Transverse colon (tissue), 4 donors: Measurements from ENCODE around the gene VPS26A. TPM values are rescaled to one million over a fixed set of nuclear protein-coding genes. Genes with fewer than 3 reads are reported as not detected.

Experiments
- DNase-seq: peaks from one replicate; pipeline ENCODE4 v3.0.0-alpha.2; 2019
- H3K27ac ChIP-seq, 4 donors: fragments of 200-600 bp; sonication (generic); 2 replicates each; pipeline ENCODE4 v1.5.1; 2016 to 2018; ENCODE audit warnings: inconsistent platforms in 4 of 4
- H3K27me3 ChIP-seq: fragments of 200-600 bp; sonication (generic); 2 replicates; pipeline ENCODE4 v1.5.1; 2017; ENCODE audit warnings: inconsistent platforms
- H3K36me3 ChIP-seq, 4 donors: fragments of 200-600 bp; sonication (generic); 2 replicates each; pipeline ENCODE4 v1.5.1; 2017 to 2019; ENCODE audit warnings: inconsistent platforms in 4 of 4
- H3K4me1 ChIP-seq, 4 donors: fragments of 200-600 bp; sonication (generic); 2 replicates each; pipeline ENCODE4 v1.5.1; 2017 to 2020; ENCODE audit warnings: inconsistent platforms in 4 of 4
- H3K4me3 ChIP-seq, 4 donors: fragments of 200-600 bp; sonication (generic); 1 replicate in 1 of 4; 2 replicates in 3 of 4; pipeline versions ENCODE4 v1.5.1 to v1.6.1; 2017 to 2019; ENCODE audit warnings: inconsistent platforms in 4 of 4
- H3K9me3 ChIP-seq, 2 donors: fragments of 200-600 bp; sonication (generic); 2 replicates each; pipeline ENCODE4 v1.5.1; 2017 to 2019; ENCODE audit warnings: inconsistent platforms in 2 of 2
- EP300 ChIP-seq: sonication (generic); formaldehyde crosslinking; IDR thresholded peaks from one replicate; pipeline ENCODE4 v1.6.1; 2017; ENCODE audit warnings: antibody characterized with exemption, low read depth
- POLR2A ChIP-seq: fragments of 450-650 bp; IDR thresholded peaks from one replicate; pipeline ENCODE4 v1.6.1; 2016; ENCODE audit warnings: antibody characterized with exemption, mild to moderate bottlenecking, moderate library complexity
- POLR2AphosphoS5 ChIP-seq, 3 donors: sonication (generic); formaldehyde crosslinking; IDR thresholded peaks; one replicate each; pipeline ENCODE4 v1.6.1; 2016; ENCODE audit warnings: antibody characterized with exemption in 3 of 3
- WGBS, 2 donors: methylation state at CpG; one replicate each; pipeline ENCODE4 v1.1.5; 2018; ENCODE audit warnings: low coverage in 1 of 2; 5-methylcytosine and 5-hydroxymethylcytosine counted together
- in situ Hi-C, 4 donors: fragments of 200-750 bp; cut with MboI; loops; one replicate each; pipeline versions ENCODE4 v1.15.0 to v1.15.1; 2017; ENCODE audit warnings: low sequenced_read_pairs in 3 of 4, low pct_ligation_motif_present in 1 of 4, low pct_unique_long_range_greater_than_20kb in 1 of 4
- intact Hi-C: fragments of 100-400 bp; cut with DNase I; formaldehyde crosslinking; loops from one replicate; pipeline ENCODE4 v1.15.1; 2023; ENCODE audit warnings: low total_unique reads
- small RNA-seq, 4 donors: library from RNA; depleted of rRNA; stranded (forward); fragments of <200 nt; gene quantifications; one replicate each; pipeline ENCODE3, GENCODE V24; 2016
- total RNA-seq, 4 donors: library from RNA; depleted of rRNA; stranded (reverse); fragments of >200 nt; gene quantifications; one replicate each; pipeline ENCODE4 v1.1.0, GENCODE V29; 2016
- TF ChIP-seq, protein P1 (sequence below), 5 experiments: fragments of 200-600 bp in 3 of 5; fragments of 450-650 bp in 2 of 5; sonication (generic) in 3 of 5; IDR thresholded peaks; 1 replicate in 2 of 5; 2 replicates in 3 of 5; pipeline ENCODE4 v1.5.1; 2016 to 2017; ENCODE audit warnings: antibody characterized with exemption in 5 of 5, inconsistent platforms in 3 of 5, mild to moderate bottlenecking in 2 of 5, moderate library complexity in 1 of 5

Gene VPS26A
- total RNA-seq, 4 donors from 2014 or later: 5.4 to 38.7 (median 23.2) TPM

DNA sequence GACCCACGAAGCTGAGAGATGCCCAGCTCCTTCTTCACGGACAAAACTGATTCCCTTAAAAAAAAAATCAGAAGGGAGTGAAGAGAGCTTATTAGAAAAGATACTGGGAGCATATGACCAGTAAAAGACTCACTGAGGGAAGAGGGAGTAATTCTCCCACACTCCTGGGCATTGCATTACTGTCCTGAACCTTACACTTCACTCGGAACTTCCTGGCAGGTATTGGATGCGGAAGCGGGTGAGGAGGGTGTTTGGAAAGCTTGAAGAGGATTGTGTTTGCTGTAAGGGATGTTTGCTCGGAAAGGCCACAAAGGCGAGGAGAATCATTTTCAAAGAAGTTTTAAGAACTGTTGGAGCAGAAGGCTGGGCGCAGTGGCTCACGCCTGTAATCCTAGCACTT lies 96.5 kb downstream of the VPS26A start:
- Histone ChIP-seq H3K36me3 (no peaks in the 10 kb centered on the region), H3K27ac (no peak overlapping the region), H3K9me3 (no peaks in the 10 kb centered on the region), H3K4me1 (peaks cover 16 to 41% (median 25%) of the 10 kb centered on the region in 4 donors), H3K4me3 (no peak overlapping the region), H3K27me3 (no peaks in the 10 kb centered on the region)
- WGBS, 2 donors: 89 to 90% methylated on average over 7 to 9 of the region's 9 CpGs
- TF ChIP-seq, protein P1, sequence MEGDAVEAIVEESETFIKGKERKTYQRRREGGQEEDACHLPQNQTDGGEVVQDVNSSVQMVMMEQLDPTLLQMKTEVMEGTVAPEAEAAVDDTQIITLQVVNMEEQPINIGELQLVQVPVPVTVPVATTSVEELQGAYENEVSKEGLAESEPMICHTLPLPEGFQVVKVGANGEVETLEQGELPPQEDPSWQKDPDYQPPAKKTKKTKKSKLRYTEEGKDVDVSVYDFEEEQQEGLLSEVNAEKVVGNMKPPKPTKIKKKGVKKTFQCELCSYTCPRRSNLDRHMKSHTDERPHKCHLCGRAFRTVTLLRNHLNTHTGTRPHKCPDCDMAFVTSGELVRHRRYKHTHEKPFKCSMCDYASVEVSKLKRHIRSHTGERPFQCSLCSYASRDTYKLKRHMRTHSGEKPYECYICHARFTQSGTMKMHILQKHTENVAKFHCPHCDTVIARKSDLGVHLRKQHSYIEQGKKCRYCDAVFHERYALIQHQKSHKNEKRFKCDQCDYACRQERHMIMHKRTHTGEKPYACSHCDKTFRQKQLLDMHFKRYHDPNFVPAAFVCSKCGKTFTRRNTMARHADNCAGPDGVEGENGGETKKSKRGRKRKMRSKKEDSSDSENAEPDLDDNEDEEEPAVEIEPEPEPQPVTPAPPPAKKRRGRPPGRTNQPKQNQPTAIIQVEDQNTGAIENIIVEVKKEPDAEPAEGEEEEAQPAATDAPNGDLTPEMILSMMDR (IDR thresholded peaks at IDR 0.05): no peak
- TF ChIP-seq POLR2A (no peak), EP300 (no peak), POLR2AphosphoS5 (IDR thresholded peaks at IDR 0.05) (no peak)
- DNase-seq: no peak
- intact Hi-C loops (no loop called here), in situ Hi-C loops (no loop called here)

Small RNA genes within 50 kb of the gene (small RNA-seq; reads per million reads assigned to genes)
- gene RF00017: 0 reads per million in 4 donors

Other genes with a start within 250 kb of the VPS26A start
- gene DDX50, start 222.9 kb upstream of the VPS26A start, total RNA-seq: 10 to 100 TPM in 3 of 4 donors, 1 to 10 TPM in 1; 8.2 to 42.0 (median 23.2) TPM
- gene DDX21, start 168.0 kb upstream of the VPS26A start, total RNA-seq: 10 to 100 TPM in 3 of 4 donors, 1 to 10 TPM in 1; 8.8 to 29.5 (median 17.0) TPM
- gene KIFBP, start 135.4 kb upstream of the VPS26A start, total RNA-seq: 10 to 100 TPM; 20.2 to 31.2 (median 22.6) TPM
- gene SRGN, start 36.1 kb upstream of the VPS26A start, total RNA-seq: 10 to 100 TPM in 3 of 4 donors, 1 to 10 TPM in 1; 9.0 to 83.8 (median 20.3) TPM
- 10 to 100 TPM; 15.3 to 34.0 (median 26.7) TPM for gene SUPV3L1, start 56.1 kb downstream of the VPS26A start, total RNA-seq
- gene HKDC1, start 96.2 kb downstream of the VPS26A start, total RNA-seq: 10 to 100 TPM in 3 of 4 donors, not detected in 1; 26.8 to 39.6 (median 28.0) TPM
- 10 to 100 TPM; 27.3 to 69.9 (median 54.0) TPM for gene HK1, start 154.3 kb downstream of the VPS26A start, total RNA-seq